Tibial artery (tissue), 4 donors: Measurements from ENCODE around the gene RAP1GAP2.

Source experiments
- DNase-seq, 2 donors: peaks; one replicate each; pipeline ENCODE4 v3.0.0-alpha.2; 2019
- H3K27ac ChIP-seq, 2 donors: fragments of 200-600 bp; sonication (generic) in 1 of 2; 1 replicate in 1 of 2; 2 replicates in 1 of 2; pipeline ENCODE4 v1.5.1; 2018 to 2019; ENCODE audit warnings: mild to moderate bottlenecking in 1 of 2
- H3K27me3 ChIP-seq, 2 donors: fragments of 200-600 bp; sonication (generic) in 1 of 2; one replicate each; pipeline versions ENCODE4 v1.5.1 to v1.6.0; 2016 to 2019
- H3K36me3 ChIP-seq, 3 donors: fragments of 200-600 bp; sonication (generic) in 2 of 3; one replicate each; pipeline ENCODE4 v1.5.1; 2016 to 2019; ENCODE audit warnings: mild to moderate bottlenecking in 2 of 3
- H3K4me1 ChIP-seq, 4 donors: fragments of 200-600 bp; sonication (generic) in 2 of 4; 1 replicate in 3 of 4; 2 replicates in 1 of 4; pipeline ENCODE4 v1.5.1; 2016 to 2019
- H3K4me3 ChIP-seq, 2 donors: fragments of 200-600 bp; sonication (generic) in 1 of 2; 1 replicate in 1 of 2; 2 replicates in 1 of 2; pipeline ENCODE4 v1.5.1; 2018 to 2019; ENCODE audit warnings: mild to moderate bottlenecking in 2 of 2
- H3K9me3 ChIP-seq, 3 donors: fragments of 200-600 bp; sonication (generic) in 1 of 3; one replicate each; pipeline ENCODE4 v1.5.1; 2016 to 2019
- CTCF ChIP-seq, 2 experiments: fragments of 200-600 bp in 1 of 2; fragments of 450-650 bp in 1 of 2; IDR thresholded peaks; one replicate each; pipeline ENCODE4 v1.5.1; 2017 to 2019; ENCODE audit warnings: antibody characterized with exemption in 2 of 2, mild to moderate bottlenecking in 1 of 2, moderate library complexity in 1 of 2
- intact Hi-C: fragments of 100-400 bp; cut with DNase I; formaldehyde crosslinking; loops from one replicate; pipeline ENCODE4 v1.15.0; 2023; ENCODE audit warnings: low total_unique reads

The RAP1GAP2 gene

DNA sequence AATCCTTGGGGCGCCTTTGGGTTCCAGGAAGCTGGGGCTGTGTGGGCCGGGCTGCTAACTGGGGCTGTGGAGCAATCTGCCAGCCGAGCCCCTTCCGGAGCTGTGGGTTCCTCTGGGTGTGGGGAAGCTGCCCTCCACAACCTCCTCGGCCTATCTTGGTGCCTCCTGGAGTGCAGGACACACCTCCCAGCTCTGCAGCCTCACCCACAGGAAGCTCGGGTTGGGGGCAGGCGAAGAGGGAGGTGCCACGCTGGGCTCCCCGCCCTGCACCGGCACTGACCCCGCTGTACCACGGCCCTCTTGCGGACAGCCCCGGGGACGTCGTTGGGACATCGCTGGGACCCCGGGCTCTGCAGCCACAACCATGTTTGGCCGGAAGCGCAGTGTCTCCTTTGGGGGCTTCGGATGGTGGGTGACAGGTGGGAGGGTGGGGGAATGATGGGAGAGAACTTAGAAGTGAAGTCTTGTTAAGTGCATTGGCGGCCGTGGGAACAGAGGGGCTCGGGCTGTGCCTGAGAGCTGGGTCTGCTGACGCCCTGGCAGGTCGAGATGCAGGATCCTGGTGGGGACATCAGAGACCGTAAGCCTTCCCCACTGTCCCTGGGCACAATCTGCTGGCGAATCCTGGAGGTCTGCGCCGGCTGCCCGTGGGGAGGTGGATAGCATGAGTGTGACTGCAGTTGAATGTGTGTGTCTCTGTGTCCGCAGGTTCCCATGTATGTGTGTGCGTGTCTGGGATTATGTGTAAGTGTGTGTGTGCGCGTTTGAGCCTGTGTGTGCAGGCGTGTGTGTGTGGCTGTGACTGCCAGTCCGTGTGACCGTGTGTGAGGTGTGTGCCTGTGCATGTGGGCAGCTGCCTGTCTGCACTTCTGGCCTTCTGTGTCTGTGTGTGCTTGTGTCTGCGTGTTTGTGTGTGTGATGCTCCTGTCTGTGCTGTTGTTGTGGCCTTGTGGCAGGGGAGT lies at the start of gene RAP1GAP2:
Gene RAP1GAP2, plus strand, starts transcription at position 275 of the 962 bp plus-strand sequence. Its CDS starts 90 bp downstream, at position 365.
- Histone ChIP-seq H3K4me1 (no peaks in the 10 kb centered on the region), H3K27ac (no peak within 1 kb of the TSS), H3K36me3 (no peaks in the 10 kb centered on the region), H3K27me3 (peaks cover 0 to 58% of the 10 kb centered on the region in 2 donors), H3K4me3 (peak within 1 kb of the TSS in 1 of 2 donors; percentile 2), H3K9me3 (no peaks in the 10 kb centered on the region)
- DNase-seq = peak; percentile 73 to 79
- intact Hi-C loops = no loop called here
- no peak for TF ChIP-seq CTCF (IDR thresholded peaks at IDR 0.05)

GRCh38 chr17:2749058-2749783 lies 47.0 kb upstream of the RAP1GAP2 start, which contains the start of gene CCDC92B:
Gene CCDC92B, minus strand, starts transcription at chr17:2749652. Its CDS starts 14,507 bp downstream, at chr17:2735145.
- H3K4me1 ChIP-seq = peaks cover 0 to 11% (median 6%) of the 10 kb centered on the region in 4 donors
- H3K27ac ChIP-seq = no peak within 1 kb of the TSS
- peaks cover 0 to 77% of the 10 kb centered on the region in 2 donors for H3K27me3 ChIP-seq
- peak within 1 kb of the TSS in 1 of 2 donors; percentile 28 for H3K4me3 ChIP-seq
- H3K36me3 ChIP-seq = no peaks in the 10 kb centered on the region
- DNase-seq = no peak
- no peak for TF ChIP-seq CTCF (IDR thresholded peaks at IDR 0.05)
- no peaks in the 10 kb centered on the region for H3K9me3 ChIP-seq
- intact Hi-C loops = no loop called here

DNA sequence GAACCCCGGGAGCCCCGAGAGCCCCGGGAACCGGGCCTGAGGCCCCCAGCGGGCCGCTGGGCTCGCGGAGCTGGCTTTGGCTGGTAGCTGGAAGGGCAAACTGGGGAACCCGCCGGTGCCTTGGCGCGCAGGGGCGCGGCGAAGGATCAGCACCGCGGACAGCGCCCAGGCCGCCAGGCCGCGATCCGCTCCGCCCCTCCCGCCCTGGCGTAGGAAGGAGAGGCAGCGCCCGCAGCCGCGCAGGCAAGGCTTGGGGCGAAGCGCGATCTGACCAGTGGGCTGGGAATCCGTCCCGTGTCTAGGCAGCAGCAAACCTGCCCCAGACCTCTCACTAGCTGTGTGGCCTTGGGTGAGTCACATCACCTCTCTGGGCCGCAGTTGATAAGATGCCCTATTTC lies 46.5 kb upstream of the RAP1GAP2 start:
- DNase-seq = peak; percentile 52 to 75
- TF ChIP-seq CTCF (IDR thresholded peaks at IDR 0.05) = no peak
- Histone ChIP-seq H3K36me3 (no peaks in the 10 kb centered on the region), H3K27me3 (peaks cover 0 to 80% of the 10 kb centered on the region in 2 donors), H3K4me1 (peaks cover 0 to 11% (median 6%) of the 10 kb centered on the region in 4 donors), H3K9me3 (no peaks in the 10 kb centered on the region), H3K4me3 (peak overlapping the region in 1 of 2 donors; percentile 28), H3K27ac (no peak overlapping the region)
- intact Hi-C loops = no loop called here

GRCh38 chr17:2750721-2751120 lies 45.5 kb upstream of the RAP1GAP2 start:
- peaks cover 0 to 83% of the 10 kb centered on the region in 2 donors for H3K27me3 ChIP-seq
- no peaks in the 10 kb centered on the region for H3K36me3 ChIP-seq
- TF ChIP-seq CTCF (IDR thresholded peaks at IDR 0.05) = no peak
- H3K4me3 ChIP-seq = no peak overlapping the region
- intact Hi-C loops = no loop called here
- peaks cover 0 to 18% (median 10%) of the 10 kb centered on the region in 4 donors for H3K4me1 ChIP-seq
- no peaks in the 10 kb centered on the region for H3K9me3 ChIP-seq
- H3K27ac ChIP-seq = no peak overlapping the region
- DNase-seq = no peak

DNA sequence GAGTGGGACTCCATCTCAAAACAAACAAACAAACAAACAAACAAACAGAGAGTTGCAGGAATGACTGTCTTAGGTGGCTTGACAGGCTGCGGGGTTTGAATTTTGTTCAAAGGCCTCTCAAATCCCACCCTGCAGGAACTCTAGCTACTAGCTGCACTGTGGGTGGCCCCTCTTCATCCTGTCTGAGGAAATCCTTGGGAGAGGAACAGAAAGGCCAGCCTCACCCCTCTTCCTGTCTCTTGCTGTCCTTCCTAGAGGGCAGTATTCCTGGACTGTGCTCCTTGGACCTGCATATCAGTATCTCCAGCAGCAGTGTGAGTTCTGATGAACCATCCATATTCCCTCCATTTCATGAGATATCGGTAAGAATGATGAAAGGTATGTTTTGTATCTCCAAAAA lies 44.7 kb upstream of the RAP1GAP2 start:
- Histone ChIP-seq H3K4me1 (peaks cover 0 to 26% (median 17%) of the 10 kb centered on the region in 4 donors), H3K36me3 (no peaks in the 10 kb centered on the region), H3K27ac (no peak overlapping the region), H3K27me3 (peaks cover 0 to 88% of the 10 kb centered on the region in 2 donors), H3K9me3 (no peaks in the 10 kb centered on the region), H3K4me3 (no peak overlapping the region)
- intact Hi-C loops = no loop called here
- TF ChIP-seq CTCF (IDR thresholded peaks at IDR 0.05) = no peak
- no peak for DNase-seq
